Activated CD4-positive, alpha-beta T cell treated with anti-CD3 and anti-CD28 coated beads for 24 hours (primary cell): ENCODE results near the gene RILPL1.
"Not testable (repeated sequence)": the region's sequence is repeated elsewhere in the genome, so short reads cannot be mapped to it uniquely, and the experiment has no call there.

Experiments used
- DNase-seq, 2 donors: peaks; one replicate each; pipeline ENCODE4 v3.0.0-alpha.2; 2020; ENCODE audit warnings: low read depth in 2 of 2

RILPL1 gene

DNA sequence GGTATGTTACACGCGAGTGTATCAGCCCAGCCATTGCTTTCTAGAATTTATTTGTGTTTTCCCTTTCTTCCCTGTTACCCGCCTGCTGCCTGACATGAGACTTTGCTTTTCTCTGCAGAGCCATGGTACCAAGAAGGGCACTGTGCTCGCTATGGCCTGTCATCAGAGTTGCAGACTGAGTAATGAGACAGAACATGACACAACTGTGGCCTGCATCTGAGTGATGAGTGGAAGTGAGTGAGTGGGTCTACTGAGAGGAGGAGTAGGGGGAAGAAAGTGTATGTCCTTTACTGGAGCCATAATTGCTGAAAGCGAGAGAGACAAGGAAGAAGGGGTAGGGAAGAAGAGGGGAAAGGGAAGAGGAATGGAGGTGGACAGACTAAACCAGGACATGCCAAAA is 2.9 kb downstream of the RILPL1 start:
- no peak for DNase-seq

DNA sequence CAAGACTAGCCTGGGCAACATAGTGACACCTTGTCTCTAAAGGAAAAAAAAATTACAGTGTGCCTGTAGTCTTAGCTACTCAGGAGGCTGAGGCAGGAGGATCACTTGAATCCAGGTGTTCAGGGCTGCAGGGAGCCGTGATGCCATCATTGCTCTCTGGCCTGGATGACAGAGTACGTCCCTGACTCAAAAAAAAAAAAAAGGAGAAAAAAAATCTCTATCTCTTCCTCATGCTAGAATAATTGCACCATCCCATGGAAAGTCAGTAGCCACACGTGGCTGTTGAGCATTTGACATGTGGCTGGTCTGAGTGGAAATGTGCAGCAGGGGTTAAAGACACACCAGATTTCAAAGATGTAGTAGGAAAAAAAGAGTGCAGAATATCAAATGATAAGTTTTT is 3.8 kb downstream of the RILPL1 start:
- no peak for DNase-seq

DNA sequence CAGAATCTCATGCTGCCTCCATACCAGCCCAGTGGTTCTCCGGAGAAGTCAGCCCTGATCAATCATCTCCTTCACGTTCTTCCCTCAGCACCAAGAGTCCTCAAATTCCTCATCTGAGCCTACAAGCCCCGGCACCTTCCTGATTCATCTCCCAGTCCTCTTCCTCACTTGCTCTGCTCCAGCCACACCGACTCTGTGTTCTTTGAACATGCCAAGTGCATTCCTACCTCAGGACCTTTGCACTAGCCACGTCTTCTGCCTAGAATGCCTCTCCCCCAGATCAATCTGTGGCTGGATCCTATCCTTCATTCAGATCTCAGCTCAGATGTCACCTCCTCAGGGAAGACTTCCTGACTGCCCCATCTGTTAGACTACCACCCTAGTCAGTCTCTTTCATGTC is 4.7 kb downstream of the RILPL1 start:
- DNase-seq = no peak

DNA sequence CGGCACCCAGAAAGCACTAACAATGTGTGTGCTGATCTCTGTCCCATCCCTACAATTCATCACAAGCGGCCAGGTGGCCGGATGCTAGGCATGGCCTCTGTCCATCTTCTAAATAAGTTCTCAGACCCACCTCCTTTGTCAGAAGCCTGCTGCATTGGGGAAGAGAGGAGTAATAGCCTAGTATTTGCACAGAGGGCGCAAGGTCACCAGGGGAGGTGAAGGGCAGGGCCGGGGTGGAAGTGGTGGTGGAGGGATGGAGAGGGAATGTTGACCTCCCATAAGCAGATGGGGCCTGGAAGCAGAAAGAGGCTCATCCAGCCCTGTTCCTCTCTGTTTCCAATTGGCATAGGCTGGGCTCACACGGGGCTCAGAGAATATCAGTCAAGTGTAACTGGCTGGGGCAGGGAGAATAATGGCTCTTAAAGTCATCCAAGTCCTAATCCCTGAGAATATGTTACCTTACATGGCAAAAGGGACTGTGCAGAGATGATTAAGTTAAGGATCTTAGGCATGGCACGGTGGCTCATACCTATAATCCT is 6.9 kb downstream of the RILPL1 start:
- no peak for DNase-seq

- DNase-seq = no peak
Measured at GRCh38 chr12:123524378-123524777, 9.1 kb downstream of the RILPL1 start.

GRCh38 chr12:123523518-123523917 is 10.0 kb downstream of the RILPL1 start:
- DNase-seq = no peak

DNA sequence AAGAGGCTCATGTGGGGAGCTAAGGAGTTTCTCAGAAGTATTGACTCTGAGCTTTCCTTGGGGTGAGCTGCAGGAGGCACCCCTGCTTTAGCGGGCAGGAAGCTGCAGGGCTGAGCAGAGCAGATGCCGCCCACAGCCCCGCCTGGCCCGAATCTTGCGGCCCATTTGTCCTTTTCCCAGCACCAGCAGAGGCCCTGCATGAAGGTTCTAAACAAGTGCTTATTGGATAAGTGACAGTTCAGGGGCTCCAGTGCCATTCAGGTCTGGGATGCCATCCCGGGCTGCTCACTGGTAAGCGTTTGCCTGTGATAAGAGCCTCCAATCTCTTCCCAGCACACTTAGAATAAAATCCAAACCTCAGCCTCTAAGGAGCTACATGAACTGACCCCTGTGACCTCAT is 11.4 kb downstream of the RILPL1 start:
- no peak for DNase-seq

DNA sequence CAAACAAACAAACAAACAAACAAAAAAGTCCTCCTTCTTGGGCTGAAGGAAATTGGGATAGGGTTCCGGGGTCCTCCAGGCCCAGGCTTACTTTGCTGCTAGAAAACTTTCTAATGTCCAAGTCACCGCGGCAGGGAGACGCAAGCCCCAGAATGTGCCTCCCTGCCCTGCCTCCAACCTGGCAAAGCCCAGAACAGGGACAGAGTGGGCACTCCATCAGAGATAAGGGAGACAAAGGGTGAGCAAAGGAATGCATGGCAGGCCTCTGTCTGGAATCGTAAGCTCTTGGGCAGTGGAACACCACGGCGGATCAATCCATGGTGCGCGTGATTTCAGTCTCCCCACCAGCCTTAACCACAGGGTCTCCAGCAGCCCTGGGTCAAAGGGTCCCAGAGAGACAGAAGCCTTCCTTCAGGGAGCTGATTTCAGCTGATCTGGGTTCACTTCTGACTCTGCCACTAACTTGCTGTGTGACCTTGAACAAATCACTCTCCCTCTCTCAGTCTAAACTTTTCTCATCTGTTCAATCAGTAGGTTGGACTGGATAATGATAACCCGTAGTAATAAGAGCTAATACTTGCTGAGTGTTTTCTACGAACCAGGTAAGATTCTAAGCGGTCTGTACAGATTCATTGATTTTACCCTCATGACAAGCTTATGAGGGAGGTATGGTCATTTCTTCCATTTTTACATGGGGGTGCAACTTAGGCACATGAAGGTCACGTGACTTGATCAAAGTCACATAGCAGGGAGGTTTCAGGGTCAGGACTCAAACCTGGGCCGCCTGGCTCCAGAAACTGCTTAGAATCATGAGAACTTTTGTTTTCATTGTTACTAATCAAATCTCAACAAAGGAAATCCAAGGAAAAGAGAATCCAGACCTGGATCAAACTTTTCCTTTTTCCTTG is 12.7 kb downstream of the RILPL1 start:
- no peak for DNase-seq

- DNase-seq = no peak
Measured at GRCh38 chr12:123519141-123520001, 14.1 kb downstream of the RILPL1 start.

GRCh38 chr12:123516216-123516780 is 17.2 kb downstream of the RILPL1 start:
- no peak for DNase-seq

DNA sequence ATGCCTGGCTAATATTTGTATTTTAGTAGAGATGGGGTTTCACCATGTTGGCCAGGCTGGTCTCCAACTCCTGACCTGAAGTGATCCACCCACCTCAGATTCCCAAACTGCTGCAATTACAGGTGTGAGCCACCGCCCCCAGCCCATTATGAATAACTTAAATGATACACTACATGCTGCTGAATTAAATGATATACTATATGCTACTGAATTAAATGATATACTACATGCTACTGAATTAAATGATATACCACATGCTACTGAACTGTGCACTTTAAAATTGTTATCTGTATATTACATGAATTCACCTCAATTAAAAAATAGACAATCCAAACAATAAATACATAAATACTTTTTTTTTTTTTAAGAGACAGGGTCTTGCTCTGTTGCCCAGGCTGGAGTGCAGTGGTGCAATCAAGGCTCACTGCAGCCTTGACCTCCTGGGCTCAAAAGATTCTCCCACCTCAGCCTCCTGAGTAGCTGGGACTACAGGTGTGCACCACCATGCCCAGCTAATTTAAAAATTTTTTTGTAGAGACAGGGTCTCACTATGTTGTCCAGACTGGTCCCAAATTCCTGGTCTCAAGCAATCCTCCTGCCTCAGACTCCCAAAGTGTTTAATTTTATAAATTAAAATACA is 18.8 kb downstream of the RILPL1 start:
- not testable (repeated sequence) for DNase-seq

DNA sequence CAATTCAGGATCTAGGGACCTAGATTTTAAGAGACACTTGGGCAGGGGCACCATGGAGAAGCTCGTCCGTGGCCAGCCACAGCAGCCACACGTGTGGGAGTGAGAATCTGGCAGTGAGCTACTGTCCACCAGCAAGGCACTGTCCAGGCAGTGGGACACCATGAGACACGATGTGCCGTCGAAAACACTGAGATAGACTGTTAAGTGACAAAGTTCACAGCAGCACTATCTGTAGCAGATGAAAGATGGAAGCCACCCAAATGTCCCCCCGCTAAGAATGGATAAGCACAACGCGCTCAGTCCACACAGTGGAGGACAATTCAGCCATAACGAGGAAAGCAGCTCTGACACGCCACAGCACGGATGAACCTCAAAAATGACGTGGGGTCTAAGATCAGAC is 19.7 kb downstream of the RILPL1 start:
- no peak for DNase-seq

GRCh38 chr12:123512838-123513665 is 20.5 kb downstream of the RILPL1 start:
- DNase-seq = no peak

DNA sequence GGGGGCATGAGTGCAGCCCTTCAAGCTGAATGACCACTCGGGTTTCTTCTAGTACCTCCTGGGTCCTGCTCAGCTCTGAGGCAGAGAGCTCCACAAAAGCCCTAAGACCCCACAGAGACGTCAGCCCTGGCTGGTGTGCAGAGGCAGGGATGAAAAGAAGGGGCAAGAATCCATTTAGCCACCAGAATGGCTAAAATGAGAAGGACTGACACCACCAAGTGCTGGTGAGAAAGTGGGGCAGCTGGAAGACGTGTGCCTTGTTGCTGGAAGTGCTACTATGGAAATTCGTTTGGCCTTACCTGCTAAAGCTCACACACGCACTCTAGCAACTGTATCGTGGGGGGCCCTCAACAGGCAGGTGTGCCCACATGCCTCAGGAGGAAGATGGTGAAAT is 26.7 kb downstream of the RILPL1 start:
- DNase-seq = no peak

DNA sequence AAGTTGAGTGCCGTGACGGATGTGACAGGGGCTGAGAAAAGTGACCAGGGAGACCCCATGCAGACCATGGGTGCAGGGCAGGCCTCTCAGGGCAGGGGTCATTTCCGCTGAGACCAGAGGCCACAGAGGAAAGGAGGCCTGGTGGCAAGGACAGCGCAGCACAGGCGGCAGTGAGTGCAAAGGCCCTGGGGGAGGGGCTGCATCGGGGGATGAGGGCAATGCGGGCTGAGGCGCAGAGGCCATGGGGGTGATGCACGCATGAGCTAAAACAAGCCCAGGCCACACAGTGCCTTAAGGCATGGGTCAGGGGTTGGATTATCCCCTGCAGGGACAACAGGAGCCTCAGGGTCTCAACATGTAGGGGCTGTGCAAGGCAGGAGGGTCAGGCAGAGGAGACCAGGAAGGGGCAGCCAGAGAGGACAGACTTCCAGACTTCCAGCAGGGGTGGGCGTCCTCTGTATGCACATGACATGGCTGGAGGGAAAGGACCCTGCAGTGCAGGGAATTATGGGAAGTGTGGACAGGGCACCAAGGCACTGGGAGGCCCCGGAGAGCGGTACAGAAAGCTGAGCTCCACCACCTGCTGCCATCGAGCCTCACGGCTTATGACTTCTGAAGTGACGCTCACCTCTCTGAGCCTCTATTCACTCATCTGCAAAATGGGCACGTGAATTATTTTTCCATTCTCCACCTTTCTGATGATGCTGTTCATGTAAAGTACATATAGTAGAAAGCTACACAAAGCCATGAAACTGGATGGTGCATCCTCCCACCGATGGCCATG is 27.3 kb downstream of the RILPL1 start:
- no peak for DNase-seq

DNA sequence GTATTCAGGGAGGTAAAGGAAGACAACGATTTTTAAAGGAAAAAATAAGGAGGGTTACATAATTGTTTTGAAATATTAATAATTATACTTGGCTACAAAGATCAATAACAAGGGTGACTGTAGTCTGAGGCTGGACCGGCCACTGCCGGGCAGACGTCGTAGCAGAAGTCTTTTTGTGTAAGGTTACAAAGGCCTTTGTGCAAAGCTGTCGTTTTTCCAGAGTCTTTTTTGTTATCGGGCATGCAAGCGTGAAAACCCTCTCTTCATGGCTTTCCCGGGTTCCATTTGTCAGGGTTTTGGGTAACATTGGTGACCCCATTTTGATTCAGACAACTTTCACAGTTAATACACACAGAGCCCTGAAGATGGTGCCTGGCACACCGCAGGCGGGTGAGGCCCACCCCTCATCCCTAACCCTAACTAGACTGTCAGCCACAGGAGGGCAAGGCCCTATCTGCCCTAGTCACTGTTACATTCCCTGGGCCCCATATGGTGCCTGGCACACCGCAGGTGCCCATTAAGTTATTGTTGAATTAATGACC is 31.3 kb downstream of the RILPL1 start:
- DNase-seq = no peak

- no peak for DNase-seq
Measured at GRCh38 chr12:123499332-123499731, 34.2 kb downstream of the RILPL1 start.

DNA sequence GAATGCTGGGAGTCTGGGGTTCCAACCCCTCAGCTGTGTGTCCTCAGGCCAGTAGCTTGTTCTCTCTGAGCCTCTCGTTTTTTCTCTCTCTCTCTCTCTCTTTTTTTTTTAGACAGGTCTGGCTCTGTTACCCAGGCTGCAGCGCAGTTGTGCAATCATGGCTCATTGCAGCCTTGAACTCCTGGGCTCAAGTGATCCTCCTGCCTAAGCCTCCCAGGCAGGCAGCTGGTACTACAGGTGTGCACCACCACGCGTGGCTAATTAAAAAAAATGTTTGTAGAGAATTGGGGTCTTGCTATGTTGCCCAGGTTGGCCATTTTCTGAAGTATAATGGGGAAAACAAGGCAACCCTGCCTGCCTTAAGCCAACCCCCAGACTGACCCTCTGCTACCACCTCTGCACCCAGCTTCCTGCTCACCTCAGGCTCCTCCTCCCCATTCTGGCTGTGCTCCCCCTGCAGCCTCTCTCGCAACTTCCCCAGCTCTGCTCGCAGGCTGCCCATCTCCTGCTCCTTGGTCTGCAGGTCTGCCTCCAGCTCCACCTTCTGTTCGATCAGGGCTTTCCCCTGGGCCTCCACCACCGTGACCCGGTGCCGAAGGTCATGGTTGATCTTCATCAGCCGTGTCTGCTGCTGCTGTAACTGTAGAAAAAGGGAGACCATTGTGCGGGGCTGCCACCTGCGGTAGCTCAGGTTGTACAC is 35.2 kb downstream of the RILPL1 start:
- DNase-seq = no peak

GRCh38 chr12:123497065-123497464 is 36.5 kb downstream of the RILPL1 start:
- DNase-seq = no peak
